Dermis blood vessel endothelial cell (primary cell): ENCODE results near the gene MYT1. TPM values are rescaled to one million over a fixed set of nuclear protein-coding genes. Genes with fewer than 3 reads are reported as not detected.

Experiments used
- DNase-seq: peaks from one replicate; pipeline ENCODE4 v3.0.0; 2010
- total RNA-seq: library from RNA; depleted of rRNA; stranded (reverse); fragments of >200 nt; gene quantifications from 2 replicates; pipeline ENCODE4 v1.2.3, GENCODE V29; 2014

The MYT1 gene
- total RNA-seq, 1 donor from 2014 or later = not detected

DNA sequence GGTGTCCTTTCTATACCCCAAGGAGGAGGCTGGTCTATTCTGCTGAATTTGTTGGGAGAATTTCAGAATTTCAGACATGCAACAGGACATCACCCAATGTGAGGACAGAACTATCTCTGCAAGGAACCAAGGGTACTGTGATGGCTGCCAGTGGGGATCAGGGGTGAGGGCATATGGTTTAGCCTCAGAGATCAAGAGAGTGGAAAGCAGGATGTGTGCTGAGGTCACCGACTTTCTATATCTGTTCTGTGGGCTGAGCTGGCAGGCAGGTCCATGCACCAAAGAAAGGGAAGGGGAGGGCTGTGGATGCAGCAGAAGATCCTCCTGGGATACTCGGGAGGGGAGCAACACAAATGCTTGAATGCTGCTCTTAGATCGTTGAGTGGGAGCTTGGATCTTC, 28.8 kb downstream of the MYT1 start:
- no peak for DNase-seq

DNA sequence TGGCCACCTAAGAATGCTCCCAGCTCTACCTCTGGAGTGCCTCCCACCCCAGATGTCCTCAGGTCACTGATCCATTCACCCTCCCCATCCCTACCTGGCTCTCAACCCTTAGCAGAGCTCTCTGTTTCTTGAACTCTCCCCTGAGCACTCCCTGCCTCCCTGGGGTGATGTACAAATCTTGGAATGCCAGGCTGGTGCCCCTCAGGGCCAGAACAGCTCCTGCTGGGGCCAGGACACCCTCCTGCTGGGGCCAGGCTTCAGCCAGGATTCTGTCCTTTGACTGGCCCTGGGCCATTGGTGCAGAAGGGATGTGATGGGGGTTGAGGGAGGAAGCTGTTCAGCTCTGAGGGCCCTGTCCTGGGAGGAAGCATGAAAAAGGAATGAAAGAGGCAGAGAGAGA, 30.0 kb downstream of the MYT1 start:
- no peak for DNase-seq

DNA sequence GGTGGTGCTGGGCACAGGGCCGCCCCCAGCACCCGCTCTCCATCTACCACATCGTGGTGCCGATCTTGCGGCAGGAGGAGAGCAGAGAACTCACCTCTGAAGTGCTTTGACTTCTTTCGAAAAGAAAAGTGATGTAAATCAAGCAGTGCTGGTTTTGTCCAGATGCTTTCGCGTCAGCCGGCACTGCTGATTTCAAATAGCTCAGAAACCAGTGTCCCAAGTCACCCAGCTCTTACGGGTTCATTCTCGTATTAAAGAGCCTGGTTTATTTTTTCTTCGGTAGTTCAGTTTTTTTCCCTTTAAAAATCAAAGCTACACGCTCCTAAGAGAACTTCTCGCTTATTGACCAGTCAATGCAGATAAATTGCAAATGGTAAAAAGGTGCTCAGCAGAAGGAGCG, 32.1 kb downstream of the MYT1 start:
- no peak for DNase-seq

DNA sequence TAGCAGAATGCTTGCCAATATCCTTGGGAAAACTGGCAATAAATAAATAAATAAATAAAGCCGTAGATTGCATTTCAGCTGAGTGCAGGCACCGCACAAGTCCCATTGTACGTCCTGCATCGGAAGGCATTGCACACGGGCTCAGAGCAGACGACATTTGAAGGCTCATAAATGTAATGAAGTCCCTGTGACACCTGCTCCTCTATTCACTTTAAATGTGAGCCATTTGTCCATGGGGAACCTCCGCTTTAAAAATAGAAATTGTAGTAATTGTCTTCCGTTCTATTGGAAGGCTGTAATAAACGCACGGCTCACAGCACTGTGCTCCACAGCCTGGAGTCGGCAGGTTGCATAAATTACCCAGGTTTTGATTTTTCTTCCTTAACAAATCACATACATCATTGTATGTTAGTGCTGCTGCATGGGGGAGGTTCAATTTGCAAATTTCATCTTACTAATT, 32.6 kb downstream of the MYT1 start:
- no peak for DNase-seq

DNA sequence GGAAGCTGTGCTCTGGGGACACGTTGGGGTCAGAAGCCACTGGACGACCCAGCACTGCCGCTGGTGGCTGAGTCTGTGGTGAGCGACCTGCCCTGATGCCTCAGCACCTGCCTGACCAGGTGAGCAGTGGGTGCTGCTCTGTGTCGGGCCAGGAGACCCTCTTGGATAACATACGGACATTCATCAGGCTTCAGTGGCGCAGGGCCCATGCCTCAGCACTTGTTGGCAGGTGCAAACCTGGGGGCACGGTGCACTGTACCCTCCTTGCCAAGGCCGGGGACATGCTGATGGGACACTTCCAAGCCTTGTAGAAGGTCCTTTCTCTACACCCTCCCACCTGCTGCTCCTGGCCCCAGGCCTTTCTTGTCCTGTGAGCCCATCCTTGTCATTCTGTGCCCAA, 34.1 kb downstream of the MYT1 start:
- no peak for DNase-seq

DNA sequence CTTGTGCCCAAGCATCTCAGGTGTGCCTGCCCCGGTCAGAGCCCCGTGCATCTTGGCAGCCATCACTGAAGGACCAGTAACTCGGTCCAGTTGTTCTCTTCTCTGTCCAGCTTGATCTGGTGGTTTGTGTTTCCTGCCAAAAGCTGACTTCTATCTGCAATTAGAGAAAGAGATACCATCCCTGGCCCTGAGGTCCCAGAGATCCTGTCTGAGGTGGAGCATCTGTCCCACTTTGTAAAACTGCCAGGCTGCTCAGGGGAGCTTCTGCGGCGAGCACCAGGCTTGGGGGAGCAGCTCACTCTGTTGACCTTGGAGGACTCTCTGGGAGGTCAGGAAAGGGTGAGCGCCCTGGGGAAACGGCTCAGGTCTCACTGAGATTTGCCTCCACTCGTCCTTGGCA, 35.1 kb downstream of the MYT1 start:
- DNase-seq = no peak

DNA sequence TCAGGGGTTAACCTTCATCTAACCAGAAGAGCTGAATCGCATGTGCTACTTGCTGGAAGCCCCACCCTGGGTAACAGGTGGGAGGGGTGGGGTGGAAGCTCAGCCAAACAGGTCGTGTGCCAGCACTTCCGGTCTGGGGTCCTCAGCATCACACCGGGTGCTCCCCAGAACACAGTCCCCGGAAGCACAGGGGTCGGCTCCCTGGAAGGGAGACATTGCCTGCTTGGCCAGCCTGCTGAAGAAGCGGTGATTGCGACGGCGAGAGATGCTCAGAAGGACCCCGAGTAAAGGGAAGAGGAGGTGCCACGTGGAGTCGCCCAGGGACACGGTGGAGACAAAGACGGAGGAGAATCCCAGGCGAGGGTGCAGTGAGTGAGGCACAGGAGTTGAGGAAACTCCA, 36.5 kb downstream of the MYT1 start:
- no peak for DNase-seq

DNA sequence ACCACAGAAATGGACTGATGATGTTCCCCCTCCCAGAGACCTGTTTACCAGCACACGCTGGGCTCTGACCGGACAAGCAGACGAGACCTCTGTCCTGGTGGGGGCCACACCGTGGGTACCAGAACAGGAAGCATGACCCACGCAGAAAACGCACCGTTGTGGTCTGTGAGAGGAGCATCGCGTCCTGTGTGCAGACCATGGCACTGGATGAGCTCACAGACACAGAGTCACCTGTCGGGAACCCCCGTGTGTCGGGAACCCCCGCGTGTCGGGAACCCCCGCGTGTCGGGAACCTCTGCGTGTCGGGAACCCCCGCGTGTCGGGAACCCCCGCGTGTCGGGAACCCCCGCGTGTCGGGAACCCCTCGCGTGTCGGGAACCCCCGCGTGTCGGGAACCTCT, 37.4 kb downstream of the MYT1 start:
- no peak for DNase-seq

DNA sequence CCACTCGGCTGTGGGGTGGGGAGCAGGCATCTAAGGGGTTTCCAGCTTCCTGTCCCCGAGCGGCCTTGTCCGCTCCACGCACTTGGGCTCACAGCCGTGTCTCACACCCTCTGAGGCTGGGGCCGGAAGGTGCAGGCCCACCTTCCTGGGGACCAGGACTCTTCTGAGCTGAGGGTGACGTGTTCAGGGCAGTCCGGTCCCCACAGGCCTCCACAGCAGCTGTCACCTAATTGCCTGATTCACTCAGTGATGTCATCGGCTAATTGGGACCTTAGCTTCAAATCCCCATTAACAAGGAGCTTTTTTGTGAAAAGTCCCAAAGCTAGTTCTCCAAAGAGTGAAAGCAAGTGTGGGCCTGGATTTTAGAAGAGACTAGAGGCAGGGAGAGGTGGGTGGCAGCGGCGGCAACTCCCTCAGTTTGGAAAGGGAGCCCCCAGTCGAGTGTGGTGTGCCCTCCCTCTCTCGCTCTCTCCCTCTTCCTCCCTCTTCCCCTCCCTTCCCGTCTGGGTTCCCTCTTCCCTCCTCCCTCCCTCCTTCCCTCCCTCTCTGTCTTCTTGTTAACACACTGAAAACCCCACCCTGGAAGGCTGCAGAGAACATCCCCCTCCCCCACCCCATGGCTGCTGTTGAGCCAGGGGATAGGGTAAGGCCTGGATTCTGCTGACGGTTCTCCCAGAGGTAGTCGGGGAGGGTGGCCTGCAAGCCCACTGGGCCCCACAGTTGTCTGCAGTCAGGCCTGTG, 39.0 kb downstream of the MYT1 start:
- DNase-seq = no peak

DNA sequence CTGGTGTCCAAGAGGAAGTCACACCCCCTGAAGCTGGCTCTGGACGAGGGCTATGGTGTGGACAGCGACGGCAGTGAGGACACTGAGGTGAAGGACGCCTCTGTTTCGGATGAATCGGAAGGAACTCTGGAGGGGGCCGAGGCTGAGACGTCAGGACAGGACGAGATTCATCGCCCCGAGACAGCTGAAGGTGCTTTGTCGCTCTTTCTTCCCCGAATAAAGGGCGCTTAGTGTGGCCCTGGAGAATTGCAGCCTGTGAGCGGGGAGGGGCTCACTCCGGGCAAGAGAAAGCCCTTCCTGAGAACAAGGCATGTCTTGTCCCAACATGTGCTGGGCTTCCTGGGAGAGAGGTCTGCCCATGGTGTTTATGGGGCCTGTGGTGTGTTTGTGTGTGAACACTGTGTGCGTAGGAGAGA, 41.4 kb downstream of the MYT1 start:
- no peak for DNase-seq

DNA sequence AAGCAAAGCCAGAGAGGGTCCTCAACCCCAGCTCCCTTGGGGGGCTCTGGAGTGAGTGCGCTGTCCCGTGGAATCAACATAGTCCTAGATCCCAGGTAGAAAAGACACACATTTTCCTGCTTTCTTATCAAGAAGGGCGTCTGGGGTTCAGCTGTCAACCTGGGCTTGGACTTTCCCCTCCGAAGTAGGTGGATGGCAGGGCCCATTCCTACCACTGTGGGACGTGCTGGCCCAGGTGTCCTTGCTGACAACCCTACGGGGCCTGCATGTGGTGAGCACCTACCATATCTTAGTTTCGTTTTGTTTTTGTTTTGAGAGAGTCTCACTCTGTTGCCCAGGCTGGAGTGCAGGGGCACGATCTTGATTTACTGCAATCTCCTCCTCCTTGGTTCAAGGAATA, 42.4 kb downstream of the MYT1 start:
- DNase-seq = no peak

DNA sequence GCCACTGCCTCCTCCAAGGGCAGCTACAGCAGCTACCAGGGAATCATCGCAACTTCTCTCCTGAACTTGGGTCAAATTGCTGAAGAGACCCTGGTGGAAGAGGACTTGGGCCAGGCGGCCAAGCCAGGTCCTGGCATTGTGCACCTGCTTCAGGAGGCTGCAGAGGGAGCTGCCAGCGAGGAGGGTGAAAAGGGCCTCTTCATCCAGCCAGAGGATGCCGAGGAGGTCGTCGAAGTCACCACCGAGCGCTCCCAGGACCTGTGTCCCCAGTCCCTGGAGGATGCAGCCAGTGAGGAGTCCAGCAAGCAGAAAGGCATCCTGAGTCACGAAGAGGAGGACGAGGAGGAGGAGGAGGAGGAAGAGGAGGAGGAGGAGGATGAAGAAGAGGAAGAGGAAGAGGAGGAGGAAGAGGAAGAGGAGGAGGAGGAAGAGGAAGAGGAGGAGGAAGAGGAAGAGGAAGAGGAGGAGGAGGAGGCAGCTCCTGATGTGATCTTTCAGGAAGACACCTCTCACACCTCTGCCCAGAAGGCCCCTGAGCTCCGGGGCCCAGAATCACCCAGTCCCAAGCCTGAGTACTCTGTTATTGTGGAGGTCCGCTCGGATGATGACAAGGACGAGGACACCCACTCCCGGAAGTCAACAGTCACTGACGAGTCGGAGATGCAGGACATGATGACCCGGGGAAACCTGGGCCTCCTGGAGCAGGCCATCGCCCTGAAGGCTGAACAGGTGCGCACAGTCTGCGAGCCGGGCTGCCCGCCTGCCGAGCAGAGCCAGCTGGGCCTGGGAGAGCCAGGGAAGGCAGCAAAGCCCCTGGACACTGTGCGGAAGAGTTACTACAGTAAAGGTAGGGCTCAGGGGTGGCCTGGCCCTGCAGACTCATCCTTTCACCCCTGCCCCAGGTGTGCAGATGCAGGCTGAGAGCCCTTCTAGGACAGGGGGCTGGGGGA, 43.7 kb downstream of the MYT1 start:
- no peak for DNase-seq

DNA sequence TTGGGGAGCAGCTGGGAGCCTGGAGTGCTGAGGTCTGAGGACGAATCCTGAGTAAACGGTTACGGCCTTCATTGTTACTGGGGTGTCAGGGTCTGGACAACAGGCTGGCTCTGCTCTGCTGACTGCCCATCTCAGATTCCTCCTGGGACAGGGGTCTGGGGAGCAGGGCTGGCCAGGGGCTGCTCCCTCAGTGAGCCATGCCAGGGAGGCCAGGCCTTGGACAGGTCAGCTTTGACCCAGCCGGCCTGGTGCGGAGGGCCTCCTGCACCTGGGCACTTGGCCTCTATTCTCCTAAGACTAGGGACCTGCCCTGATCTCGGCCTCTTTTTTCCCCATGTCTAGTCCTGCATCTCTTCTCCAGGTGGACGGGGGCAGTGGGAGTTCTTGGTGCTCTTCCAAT, 44.9 kb downstream of the MYT1 start:
- DNase-seq = no peak

DNA sequence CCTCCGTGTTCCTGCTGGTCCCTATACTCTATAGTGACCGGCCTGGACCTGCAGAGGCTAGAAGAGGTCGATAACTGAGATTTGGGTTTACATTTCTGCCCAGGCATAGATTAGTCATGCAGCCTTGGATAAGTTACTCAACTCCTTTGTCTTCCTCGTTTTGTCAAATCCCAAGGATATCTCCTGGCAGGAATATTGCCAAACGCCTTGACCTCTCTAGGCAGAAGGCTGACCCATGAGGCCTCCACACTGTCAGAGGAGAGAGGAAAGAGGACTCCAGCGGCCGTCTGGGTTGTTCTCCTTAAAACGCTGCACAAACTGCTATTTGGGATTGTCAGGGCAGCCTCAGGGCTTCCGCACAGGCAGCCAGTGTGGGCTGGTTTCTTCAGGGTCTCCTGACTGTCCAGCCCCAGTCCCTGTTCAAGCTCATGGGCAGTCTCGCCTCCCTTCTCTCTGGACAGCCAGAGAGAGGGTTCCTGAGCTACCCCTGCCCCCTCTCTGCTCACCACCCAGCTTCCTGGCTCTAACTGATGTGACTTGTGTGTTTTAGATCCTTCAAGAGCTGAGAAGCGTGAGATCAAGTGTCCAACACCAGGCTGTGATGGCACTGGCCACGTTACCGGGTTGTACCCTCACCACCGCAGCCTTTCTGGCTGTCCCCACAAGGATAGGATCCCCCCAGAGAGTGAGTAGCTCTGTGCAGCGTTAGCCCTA, 46.6 kb downstream of the MYT1 start:
- no peak for DNase-seq

DNA sequence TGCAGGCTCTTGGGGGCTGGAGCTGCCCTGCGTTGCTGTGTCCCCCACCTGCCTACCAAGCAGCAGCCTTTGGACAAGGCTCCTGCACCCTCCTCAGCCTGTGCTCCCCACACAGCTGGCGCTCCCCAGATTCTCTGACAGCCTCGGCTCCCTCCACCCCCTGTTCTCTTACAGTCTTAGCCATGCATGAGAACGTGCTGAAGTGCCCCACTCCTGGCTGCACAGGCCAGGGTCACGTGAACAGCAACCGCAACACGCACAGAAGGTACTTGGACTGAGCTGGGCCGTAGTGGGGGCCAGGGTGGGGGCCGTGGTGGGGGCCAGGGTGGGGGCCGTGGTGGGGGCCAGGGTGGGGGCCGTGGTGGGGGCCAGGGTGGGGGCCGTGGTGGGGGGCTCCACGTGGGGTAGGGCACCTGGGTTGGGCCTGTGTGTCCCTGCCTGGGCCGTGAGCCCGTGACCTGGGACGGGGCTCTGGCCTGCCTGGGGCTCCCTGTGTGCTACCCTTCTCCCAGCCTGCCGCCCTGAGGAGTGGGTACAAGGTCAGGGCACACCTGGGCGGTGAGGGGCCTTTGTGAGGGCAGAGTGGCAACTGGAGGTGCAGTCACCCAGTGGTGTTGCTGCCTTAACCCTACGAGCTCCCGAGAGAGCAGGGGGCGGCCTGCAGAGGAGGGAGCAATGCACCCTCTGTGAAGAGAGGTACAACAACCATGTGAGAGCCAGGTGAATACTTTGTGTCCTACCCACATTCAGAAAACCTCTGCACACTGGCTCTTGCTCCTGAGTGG, 47.8 kb downstream of the MYT1 start:
- DNase-seq = no peak

DNA sequence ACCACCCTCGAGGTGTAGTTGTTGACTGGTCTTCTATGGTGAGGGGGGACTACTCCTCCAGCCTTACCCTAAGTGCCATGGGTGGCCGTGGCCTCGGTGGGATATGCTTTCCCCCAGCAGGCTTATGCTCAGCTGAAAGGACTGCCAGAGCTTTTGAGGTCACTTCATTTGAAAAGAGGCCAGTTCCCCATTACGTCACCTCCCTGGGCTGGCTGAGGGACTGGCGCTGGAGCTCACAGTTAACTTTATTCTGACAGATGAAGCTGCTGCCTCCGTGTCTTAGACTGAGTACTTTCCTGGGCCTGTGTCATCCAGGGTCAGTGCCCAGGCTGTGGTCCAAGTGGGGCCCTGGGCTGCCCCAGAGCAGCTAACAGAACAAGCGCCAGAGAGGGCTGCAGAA, 48.5 kb downstream of the MYT1 start:
- DNase-seq = no peak

DNA sequence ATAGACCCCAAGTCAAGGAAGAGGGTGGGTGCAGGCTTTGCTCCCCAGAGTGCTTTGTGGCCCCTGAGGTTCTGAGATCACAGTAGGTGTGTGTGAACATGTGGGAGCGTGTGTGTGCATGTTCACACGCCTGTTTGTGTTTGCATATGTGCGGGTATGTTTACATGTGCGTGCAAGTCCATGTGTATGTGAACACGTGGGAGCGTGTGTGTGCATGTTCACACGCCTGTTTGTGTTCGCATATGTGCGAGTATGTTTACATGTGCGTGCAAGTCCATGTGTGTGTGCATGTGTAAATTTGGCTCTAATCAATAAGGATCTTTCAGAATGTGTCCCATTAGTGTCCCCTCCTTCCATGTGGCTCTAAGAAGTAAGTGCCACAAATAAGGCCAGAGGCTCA, 49.9 kb downstream of the MYT1 start:
- no peak for DNase-seq

DNA sequence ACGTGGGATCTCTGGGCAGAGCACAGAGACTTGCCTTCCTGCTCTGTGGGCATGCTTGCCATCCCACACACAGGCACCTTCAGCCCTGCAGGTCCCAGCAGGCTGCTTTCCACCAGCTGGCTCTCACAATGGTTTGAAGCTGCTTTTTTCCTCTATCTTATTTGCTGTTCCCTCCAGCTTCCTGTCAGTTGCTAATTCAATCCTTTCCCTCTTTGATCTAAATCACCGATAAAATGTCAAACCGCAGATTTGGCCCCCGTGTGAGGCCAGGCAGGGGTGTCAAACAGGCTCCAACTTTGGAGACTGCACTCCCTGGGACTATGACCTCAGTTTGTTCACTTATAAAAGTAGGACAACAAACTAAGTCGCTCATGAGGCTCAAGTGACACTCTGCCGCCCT, 50.7 kb downstream of the MYT1 start:
- no peak for DNase-seq

DNA sequence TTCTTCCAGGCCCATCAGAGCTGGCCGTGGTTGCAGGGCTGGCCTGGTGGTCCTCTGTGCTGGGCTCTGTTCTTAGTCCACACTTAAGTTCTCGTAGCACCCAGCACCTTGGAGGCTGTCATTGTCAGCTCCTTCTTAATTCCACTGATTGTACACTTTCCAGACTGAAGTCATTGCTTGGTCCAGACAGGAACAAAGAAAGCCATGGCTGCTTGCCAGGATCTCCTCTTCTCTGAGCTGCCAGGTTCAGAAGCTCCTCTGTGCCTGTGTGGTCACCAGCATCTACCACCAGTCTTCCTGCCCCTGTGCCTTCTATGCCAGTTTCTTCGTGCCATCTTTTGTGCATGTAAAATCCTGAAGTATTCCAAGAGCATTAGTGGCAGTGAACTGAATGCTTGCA, 51.8 kb downstream of the MYT1 start:
- peak; percentile 56 for DNase-seq

DNA sequence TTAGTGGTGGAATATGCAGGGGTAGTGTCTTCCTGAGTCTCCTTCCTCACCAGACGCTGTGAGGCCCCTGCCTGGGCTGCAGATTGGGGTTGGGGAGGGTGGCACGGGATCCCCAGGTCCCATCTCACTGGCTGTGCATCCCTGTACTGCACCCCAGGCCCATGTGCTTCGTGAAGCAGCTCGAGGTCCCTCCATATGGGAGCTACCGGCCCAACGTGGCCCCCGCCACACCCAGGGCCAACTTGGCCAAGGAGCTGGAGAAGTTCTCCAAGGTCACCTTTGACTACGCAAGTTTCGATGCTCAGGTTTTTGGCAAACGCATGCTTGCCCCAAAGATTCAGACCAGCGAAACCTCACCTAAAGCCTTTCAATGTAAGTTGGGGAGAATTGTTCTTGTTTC, 52.7 kb downstream of the MYT1 start:
- DNase-seq = no peak

DNA sequence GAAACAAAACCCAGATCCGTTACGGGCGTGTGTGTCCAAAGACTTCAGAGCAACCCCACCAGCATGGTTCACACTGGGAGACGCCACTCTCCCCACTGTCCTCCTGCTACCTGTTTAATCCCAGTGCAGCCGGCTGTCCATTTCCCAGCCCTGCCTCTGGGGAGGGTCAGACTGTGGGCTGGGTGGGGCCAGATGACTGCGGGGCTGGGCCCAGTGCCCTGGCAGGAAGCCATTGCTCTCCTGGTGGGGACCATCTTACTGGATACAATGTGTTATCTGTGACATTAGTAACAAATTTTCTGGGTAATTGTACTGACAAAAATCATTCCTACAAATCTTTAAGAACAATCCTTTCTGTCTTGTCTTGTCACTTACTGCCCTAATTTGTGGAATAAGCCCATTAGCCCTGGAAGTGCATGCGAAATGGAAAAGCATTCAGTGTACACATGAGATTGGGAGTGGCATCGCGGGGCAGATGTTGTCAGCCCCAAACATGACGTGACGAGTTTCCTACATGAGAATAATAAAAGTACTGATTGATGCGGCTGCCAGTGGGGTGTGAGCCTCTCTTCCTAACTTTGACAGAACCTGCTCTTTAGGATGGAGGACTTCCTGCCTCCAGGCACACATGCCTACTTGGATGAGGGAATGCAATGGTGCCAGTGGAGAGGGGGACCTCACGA, 53.4 kb downstream of the MYT1 start:
- no peak for DNase-seq

DNA sequence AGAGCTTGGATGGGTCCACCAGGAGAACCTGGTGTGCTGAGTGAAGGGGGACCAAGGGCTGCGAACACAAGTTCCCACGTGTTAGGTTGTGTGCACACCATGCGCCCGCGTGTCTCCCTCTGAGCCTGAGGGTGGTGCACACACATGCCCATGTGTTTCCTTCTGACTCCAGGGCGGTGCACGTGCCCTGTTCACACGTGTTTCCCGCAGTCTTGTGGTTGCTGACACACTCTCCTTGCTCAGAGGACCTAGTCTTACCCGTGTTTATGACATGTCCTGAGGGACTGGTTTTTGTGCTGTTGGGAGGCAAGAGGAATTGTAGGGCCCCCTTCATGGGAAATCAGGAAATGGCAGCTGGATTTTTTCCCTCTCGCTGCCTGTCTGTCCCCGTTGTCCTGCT, 55.0 kb downstream of the MYT1 start:
- no peak for DNase-seq
